Activated naive CD4-positive, alpha-beta T cell treated with anti-CD3 and anti-CD28 coated beads for 36 hours (primary cell): ENCODE measurements around the gene ATXN7L1. TPM values are rescaled to one million over a fixed set of nuclear protein-coding genes. Genes with fewer than 3 reads are reported as not detected.

Experiments
- CTCF ChIA-PET: fragments of 350-600 bp; sonication (Branson Sonifier 250); formaldehyde crosslinking; loops from one replicate; lab custom pipeline; 2021; ENCODE audit warnings: antibody characterized with exemption; lab: Charles Lee
- DNase-seq: peaks from one replicate; pipeline ENCODE4 v3.0.0-alpha.2; 2020
- H3K27ac Mint-ChIP-seq: one replicate; pipeline ENCODE4 v1.8.0; 2021; ENCODE audit warnings: mild to moderate bottlenecking, mixed read lengths
- H3K27me3 Mint-ChIP-seq: one replicate; pipeline ENCODE4 v1.8.0; 2021; ENCODE audit warnings: low read depth, mixed read lengths
- H3K36me3 Mint-ChIP-seq: one replicate; pipeline ENCODE4 v1.8.0; 2021; ENCODE audit warnings: low read depth, mixed read lengths
- H3K4me1 Mint-ChIP-seq: one replicate; pipeline ENCODE4 v1.8.0; 2021; ENCODE audit warnings: low read depth, mixed read lengths
- H3K4me3 Mint-ChIP-seq: one replicate; pipeline ENCODE4 v1.8.0; 2021; ENCODE audit warnings: mild to moderate bottlenecking, moderate library complexity, mixed read lengths
- H3K9me3 Mint-ChIP-seq: one replicate; pipeline ENCODE4 v1.8.0; 2021; ENCODE audit warnings: mixed read lengths
- intact Hi-C: fragments of 100-400 bp; cut with micrococcal nuclease; formaldehyde crosslinking; loops from one replicate; pipeline ENCODE4 v1.15.1; 2023
- total RNA-seq, 2 experiments: library from RNA; stranded (reverse); gene quantifications; one replicate each; pipeline ENCODE4 v1.2.3, GENCODE V29; 2021

Gene ATXN7L1
- total RNA-seq, 2 experiments from 2014 or later, result 8.8 to 9.2 TPM

DNA sequence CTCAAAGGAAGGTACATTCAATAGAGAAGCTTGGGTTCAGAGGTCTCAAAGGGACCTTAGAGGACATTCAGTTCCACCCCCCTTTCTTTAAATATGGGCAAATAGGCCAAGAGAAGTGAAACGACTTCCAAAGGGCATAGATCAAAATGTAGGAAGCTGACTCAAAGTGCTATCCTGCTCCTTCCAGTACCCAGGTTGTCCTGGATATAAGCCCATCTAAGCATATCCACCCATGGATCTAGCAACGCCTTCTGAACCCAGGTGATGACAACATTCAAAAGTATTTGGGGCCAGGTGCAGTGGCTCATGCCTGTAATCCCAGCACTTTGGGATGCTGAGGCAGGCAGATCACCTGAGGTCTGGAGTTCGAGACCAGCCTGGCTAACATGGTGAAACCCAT is 5.3 kb downstream of the ATXN7L1 start:
- CTCF ChIA-PET, result interaction anchor here (0.6 kb wide), 1 partner anchor 577 kb away, joined by 3 read pairs; no protein-coding TSS in a partner anchor
- intact Hi-C loops, result loop anchor here (5.0 kb wide), 1 partner anchor 996 kb away; the partner anchor contains the start of gene PIK3CG
- no peaks in the 10 kb centered on the region for H3K9me3 Mint-ChIP-seq
- DNase-seq, result no peak
- H3K27me3 Mint-ChIP-seq, result no peaks in the 10 kb centered on the region
- H3K4me3 Mint-ChIP-seq, result no peak overlapping the region
- H3K27ac Mint-ChIP-seq, result no peak overlapping the region
- no peaks in the 10 kb centered on the region for H3K36me3 Mint-ChIP-seq
- H3K4me1 Mint-ChIP-seq, result peaks cover 34% of the 10 kb centered on the region

DNA sequence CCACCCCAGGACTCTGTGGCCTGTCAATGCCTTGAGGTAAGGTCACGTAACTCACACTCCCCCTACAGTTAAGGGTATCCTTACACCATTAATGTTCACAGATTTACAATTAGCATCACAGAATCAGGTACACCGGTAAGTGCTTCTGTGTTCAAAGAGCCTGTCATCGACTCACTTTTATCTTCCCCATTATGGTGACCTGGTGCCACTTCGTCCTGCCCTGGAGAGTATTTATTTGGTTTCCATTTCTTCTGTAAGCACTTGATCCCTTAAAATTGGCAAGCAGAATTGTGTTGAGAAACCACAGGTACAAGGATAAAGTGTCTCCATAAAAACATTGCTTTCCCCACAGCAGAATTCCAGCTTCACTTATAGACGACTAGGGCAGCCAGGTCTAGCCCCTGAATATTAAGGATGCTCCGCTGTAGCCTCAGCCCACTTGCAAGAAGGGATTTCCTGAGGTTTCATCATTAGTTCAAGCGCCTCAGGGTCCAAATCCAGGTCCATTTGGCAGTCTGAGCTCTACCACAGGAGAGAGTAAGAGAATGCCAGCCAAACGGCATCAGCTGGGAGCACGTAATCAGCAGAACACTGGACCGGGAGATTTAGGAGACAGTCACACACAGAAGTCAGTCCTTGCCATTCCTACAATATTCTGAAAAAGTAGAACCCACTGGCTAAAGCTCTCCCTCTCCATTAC is 10.1 kb downstream of the ATXN7L1 start:
- CTCF ChIA-PET, result no interaction called here
- H3K36me3 Mint-ChIP-seq, result peaks cover 2% of the 10 kb centered on the region
- intact Hi-C loops, result no loop called here
- H3K4me1 Mint-ChIP-seq, result no peaks in the 10 kb centered on the region
- no peak for DNase-seq
- H3K4me3 Mint-ChIP-seq, result no peak overlapping the region
- H3K27me3 Mint-ChIP-seq, result no peaks in the 10 kb centered on the region
- no peaks in the 10 kb centered on the region for H3K9me3 Mint-ChIP-seq
- no peak overlapping the region for H3K27ac Mint-ChIP-seq

- Mint-ChIP-seq H3K36me3 (peaks cover 3% of the 10 kb centered on the region), H3K27ac (no peak overlapping the region), H3K27me3 (no peaks in the 10 kb centered on the region), H3K4me3 (no peak overlapping the region), H3K9me3 (no peaks in the 10 kb centered on the region), H3K4me1 (no peaks in the 10 kb centered on the region)
- intact Hi-C loops, result no loop called here
- CTCF ChIA-PET, result interaction anchor here (0.6 to 1.7 kb wide), 6 partner anchors 12 to 108 kb away, joined by 3 to 6 read pairs (median 4); no protein-coding TSS in a partner anchor
- DNase-seq, result no peak
These were observed 12.5 kb downstream of the ATXN7L1 start for GRCh38 chr7:105863876-105864275.

DNA sequence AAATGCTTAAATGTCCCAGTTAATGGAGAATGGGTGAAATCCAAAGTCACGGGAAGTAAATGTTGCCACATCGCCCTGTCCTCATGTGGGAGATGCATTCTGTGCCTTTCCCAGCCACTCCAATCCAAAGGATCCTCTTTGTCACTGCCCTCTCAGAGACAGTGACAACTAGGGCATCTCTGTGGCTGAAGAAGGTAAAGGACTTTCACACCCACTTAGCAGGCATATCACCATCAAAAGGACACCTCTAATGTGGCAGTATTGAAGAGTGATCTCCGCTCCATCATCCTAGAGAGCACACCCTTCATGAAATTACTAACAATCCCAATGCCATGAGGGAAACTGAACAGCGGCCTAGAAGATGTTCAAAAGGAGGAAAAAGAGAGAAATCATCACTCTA is 13.6 kb downstream of the ATXN7L1 start:
- Mint-ChIP-seq H3K4me1 (peaks cover 4% of the 10 kb centered on the region), H3K27ac (no peak overlapping the region), H3K9me3 (no peaks in the 10 kb centered on the region), H3K36me3 (peaks cover 3% of the 10 kb centered on the region), H3K27me3 (no peaks in the 10 kb centered on the region), H3K4me3 (no peak overlapping the region)
- CTCF ChIA-PET, result interaction anchor here (1.7 kb wide), 1 partner anchor 102 kb away, joined by 6 read pairs; no protein-coding TSS in a partner anchor
- intact Hi-C loops, result no loop called here
- DNase-seq, result no peak

DNA sequence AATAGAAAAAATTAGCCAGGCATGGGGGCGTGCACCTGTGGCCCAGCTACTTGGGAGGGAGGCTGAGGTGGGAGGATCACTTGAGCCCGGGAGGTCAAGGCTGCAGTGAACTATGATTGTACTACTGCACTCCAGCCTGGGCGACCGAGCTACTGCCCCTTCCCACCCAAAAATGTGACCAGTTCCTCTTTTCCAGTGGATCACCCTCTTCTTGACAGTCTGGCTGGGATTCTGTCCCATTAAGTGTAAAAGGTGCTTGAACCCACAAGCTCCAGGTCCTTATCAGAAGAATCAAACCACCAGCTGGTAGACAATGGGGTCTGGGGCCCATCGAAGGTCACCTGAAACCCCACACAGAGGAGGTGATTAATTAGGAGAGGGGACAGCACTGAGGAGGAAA is 14.1 kb downstream of the ATXN7L1 start:
- Mint-ChIP-seq H3K36me3 (peaks cover 3% of the 10 kb centered on the region), H3K9me3 (no peaks in the 10 kb centered on the region), H3K4me1 (peaks cover 9% of the 10 kb centered on the region), H3K27me3 (no peaks in the 10 kb centered on the region), H3K4me3 (no peak overlapping the region), H3K27ac (no peak overlapping the region)
- CTCF ChIA-PET, result no interaction called here
- no peak for DNase-seq
- intact Hi-C loops, result no loop called here

DNA sequence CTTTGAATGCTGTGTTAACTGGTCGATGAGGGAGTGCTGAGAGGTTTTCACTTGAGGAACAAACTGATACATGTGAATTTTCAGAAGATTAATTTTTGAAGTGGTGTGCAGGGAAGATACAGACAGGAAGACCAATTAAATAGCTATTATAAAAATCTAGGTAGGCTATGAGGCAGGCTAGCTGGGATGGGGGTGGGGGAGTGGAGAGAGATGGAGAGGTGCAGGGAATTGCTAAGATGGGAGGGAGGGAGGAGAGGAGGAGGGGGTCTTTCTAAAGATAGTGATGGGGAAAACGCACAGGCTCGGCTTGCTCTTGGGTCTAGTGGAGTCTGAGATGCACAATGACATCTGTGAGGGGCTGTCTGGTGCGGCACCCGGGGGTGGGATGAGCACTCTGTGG is 15.2 kb downstream of the ATXN7L1 start:
- Mint-ChIP-seq H3K4me3 (no peak overlapping the region), H3K4me1 (peaks cover 15% of the 10 kb centered on the region), H3K27me3 (no peaks in the 10 kb centered on the region), H3K36me3 (peaks cover 3% of the 10 kb centered on the region), H3K27ac (no peak overlapping the region), H3K9me3 (no peaks in the 10 kb centered on the region)
- DNase-seq, result no peak
- CTCF ChIA-PET, result interaction anchor here (0.7 kb wide), 1 partner anchor 10 kb away, joined by 3 read pairs; no protein-coding TSS in a partner anchor
- intact Hi-C loops, result no loop called here

DNA sequence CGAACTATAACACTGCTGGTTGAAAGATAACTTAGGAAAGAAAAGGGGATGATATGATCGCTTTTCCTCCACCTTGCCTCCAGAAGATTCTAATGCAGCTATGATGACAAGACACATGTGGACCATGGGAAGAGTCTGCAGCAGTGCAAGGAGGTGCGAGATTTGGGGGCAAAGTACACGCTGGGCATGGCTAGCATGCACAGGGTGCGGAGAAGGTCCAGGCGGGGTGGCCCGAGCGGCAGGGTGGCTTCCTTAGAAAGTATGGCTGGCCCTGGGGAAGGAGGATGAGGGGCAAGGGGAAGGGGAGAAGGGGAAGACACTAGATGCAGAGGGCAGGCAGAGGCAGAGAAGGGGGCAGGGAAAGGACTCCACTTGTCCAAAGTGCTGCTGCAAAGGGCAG is 15.6 kb downstream of the ATXN7L1 start:
- no peaks in the 10 kb centered on the region for H3K9me3 Mint-ChIP-seq
- no peaks in the 10 kb centered on the region for H3K27me3 Mint-ChIP-seq
- H3K4me1 Mint-ChIP-seq, result peaks cover 15% of the 10 kb centered on the region
- no peak for DNase-seq
- H3K27ac Mint-ChIP-seq, result no peak overlapping the region
- intact Hi-C loops, result no loop called here
- peaks cover 3% of the 10 kb centered on the region for H3K36me3 Mint-ChIP-seq
- H3K4me3 Mint-ChIP-seq, result no peak overlapping the region
- CTCF ChIA-PET, result no interaction called here

DNA sequence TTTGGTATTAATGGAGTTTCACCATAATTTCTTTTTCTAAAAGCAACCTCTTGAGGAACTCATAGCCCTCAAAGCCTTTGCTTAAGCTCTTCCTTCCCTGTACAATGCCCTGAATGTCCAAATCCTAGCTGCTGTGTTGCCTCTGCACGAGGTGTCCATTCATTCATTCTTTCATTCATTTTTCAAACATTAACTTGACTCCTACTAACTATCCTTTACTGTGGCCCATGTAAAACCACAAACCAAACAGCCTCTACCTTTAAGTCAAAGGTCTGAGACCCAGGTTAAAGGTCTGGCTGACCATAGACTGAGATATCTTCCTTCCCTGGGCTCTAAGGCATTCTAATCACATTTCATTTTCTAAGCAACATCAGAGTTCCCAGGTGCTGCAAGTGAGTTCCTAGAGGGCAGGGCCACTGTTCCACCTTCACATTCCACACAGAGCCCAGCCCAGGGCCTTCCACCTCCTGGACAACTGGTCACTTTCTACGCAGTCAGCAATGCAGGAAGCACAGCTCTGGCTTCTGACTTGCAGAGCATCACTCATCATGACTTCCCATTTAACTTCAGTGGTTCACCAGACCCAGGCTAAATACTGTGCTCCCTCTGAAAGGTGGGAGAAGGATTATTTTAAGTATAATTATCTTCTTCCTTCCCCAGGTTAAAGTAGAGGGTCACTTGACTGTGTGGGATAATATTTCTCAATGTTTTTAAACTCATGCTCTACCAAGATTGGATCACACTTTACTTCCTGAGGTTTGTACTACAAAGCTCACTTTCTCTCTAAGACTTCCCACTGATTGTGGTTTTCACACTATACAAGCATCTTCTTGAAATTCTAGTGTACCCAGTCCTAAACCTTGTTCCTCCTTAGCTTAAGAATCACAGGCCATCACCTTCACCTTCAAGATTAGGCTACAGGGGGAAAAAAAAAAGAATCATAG is 19.1 kb downstream of the ATXN7L1 start:
- Mint-ChIP-seq H3K9me3 (no peaks in the 10 kb centered on the region), H3K4me3 (no peak overlapping the region), H3K36me3 (peaks cover 1% of the 10 kb centered on the region), H3K27ac (no peak overlapping the region), H3K4me1 (peaks cover 24% of the 10 kb centered on the region), H3K27me3 (no peaks in the 10 kb centered on the region)
- CTCF ChIA-PET, result no interaction called here
- no peak for DNase-seq
- intact Hi-C loops, result no loop called here

DNA sequence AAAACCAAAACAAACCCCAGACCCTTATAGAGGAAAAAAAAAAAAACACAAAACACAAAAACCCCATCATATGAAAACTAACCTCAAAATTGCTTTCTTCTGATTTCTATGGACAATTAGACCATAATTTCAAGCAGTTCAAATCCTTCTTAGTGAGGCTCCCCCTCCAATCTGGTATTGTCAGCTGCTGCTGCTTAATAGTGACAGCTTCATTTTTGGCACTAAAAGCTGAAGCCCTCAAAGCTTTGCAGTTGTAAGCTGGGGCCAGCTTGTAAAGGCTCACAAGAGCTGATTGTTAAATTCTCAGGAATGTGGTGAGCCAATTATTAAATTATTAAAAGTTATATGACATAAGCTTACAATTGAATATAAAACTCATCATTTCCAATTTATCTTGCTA is 21.9 kb downstream of the ATXN7L1 start:
- Mint-ChIP-seq H3K4me1 (peaks cover 50% of the 10 kb centered on the region), H3K4me3 (no peak overlapping the region), H3K27me3 (no peaks in the 10 kb centered on the region), H3K36me3 (no peaks in the 10 kb centered on the region), H3K27ac (no peak overlapping the region), H3K9me3 (no peaks in the 10 kb centered on the region)
- CTCF ChIA-PET, result interaction anchor here (0.7 kb wide), 1 partner anchor 19 kb away, joined by 3 read pairs; no protein-coding TSS in a partner anchor
- no peak for DNase-seq
- intact Hi-C loops, result no loop called here

- Mint-ChIP-seq H3K36me3 (no peaks in the 10 kb centered on the region), H3K4me1 (peaks cover 56% of the 10 kb centered on the region), H3K27me3 (no peaks in the 10 kb centered on the region), H3K9me3 (no peaks in the 10 kb centered on the region), H3K4me3 (no peak overlapping the region), H3K27ac (no peak overlapping the region)
- CTCF ChIA-PET, result no interaction called here
- intact Hi-C loops, result no loop called here
- no peak for DNase-seq
These were observed 22.4 kb downstream of the ATXN7L1 start for GRCh38 chr7:105853931-105854419.

DNA sequence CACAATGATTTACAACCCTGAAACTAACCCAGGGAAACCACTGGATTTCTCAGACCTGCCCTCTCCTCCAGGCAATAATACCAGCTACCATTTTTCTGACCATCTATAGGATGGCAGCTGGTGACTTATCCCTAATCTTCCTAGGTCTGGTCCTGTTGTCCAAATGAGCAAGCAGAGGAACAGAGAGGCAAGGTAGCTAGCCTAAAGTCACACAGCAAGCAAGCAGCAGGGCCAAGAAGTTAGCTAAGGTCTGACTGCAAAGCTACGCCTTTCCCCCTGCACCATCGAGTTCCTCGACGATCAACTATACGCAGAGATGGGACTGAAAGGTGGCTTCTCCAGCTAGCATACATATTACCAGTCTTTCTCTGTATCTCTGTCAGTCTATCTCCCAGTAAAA is 25.3 kb downstream of the ATXN7L1 start:
- peaks cover 45% of the 10 kb centered on the region for H3K4me1 Mint-ChIP-seq
- no peaks in the 10 kb centered on the region for H3K9me3 Mint-ChIP-seq
- CTCF ChIA-PET, result interaction anchor here (0.6 to 1.7 kb wide), 7 partner anchors 10 to 316 kb away, joined by 3 to 10 read pairs (median 3); no protein-coding TSS in a partner anchor
- DNase-seq, result no peak
- no peak overlapping the region for H3K27ac Mint-ChIP-seq
- H3K36me3 Mint-ChIP-seq, result no peaks in the 10 kb centered on the region
- H3K4me3 Mint-ChIP-seq, result no peak overlapping the region
- H3K27me3 Mint-ChIP-seq, result no peaks in the 10 kb centered on the region
- intact Hi-C loops, result no loop called here
